ENCODE results near the gene SPG21.

DNA sequence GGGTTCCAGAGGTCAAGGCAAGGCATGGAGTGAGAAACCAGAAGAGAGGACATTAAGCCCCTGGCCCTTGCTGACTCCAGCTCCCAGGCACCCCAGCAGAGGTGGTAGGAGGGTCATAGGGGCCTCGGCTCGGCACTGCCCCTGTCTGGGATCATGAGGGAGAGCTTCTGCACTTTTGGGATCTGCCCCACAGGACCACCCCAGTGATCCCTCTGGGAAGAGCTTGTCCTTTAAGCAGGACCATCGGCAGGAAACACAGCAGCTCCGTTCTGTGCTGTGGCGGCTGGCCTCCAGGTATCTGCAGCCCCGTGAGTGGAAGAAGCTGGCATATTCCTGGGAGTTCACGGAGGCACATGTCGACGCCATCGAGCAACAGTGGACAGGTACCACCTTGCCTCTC, 42.5 kb downstream of the SPG21 start:
- TF ChIP-seq POLR2A (IDR thresholded peaks at IDR 0.05) = no peak
- TF ChIP-seq, protein P1, sequence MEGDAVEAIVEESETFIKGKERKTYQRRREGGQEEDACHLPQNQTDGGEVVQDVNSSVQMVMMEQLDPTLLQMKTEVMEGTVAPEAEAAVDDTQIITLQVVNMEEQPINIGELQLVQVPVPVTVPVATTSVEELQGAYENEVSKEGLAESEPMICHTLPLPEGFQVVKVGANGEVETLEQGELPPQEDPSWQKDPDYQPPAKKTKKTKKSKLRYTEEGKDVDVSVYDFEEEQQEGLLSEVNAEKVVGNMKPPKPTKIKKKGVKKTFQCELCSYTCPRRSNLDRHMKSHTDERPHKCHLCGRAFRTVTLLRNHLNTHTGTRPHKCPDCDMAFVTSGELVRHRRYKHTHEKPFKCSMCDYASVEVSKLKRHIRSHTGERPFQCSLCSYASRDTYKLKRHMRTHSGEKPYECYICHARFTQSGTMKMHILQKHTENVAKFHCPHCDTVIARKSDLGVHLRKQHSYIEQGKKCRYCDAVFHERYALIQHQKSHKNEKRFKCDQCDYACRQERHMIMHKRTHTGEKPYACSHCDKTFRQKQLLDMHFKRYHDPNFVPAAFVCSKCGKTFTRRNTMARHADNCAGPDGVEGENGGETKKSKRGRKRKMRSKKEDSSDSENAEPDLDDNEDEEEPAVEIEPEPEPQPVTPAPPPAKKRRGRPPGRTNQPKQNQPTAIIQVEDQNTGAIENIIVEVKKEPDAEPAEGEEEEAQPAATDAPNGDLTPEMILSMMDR (IDR thresholded peaks at IDR 0.05) = no peak
